Superior temporal gyrus (tissue), 1 donor: ENCODE results near the gene TEX47.

ENCODE experiments used
- DNase-seq: peaks from one replicate; pipeline ENCODE4 v3.0.0-alpha.2; 2016; ENCODE audit errors: extremely low spot score

TEX47 gene

DNA sequence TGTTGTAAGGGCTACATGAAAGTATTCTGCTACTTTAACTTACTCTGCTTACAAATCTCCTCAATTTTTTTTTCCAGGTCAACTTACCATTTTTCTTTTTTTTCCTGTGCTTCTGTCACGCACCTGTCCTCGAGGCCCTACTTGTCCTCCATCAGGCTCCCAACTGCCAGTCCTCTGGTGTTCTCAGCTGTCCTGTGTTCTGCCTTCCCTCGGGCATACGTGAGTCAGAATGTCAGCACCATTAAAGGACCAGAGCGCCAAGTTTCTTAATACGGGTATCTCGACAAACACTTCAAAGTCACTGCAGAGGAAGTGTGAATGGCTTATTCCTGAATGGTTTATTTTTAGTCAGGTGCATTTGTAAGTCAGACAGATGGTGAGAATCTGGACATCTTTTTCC lies at the start of gene TEX47:
Gene TEX47, minus strand, starts transcription at position 185 of the 400 bp plus-strand sequence. CDS start 795 bp downstream, outside the sequence.
- peak; percentile 43 for DNase-seq

DNA sequence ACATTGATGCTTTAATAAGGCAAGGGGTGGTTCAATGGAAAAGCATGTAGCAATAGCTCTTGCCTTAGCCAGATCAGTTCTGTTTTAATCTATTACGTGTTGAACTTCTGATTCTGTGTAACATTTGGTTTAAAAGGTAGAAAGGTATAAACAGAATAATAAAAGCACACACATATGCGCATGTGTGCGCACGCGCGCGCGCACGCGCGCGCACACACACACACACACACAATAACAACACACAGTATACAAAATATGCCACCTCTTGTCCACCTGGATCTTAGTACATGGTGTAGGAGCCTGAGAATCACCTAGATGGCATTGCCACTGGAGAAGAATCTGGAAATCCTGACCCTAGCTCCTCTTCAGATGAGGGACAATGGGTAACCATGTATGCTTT lies 49.6 kb upstream of the TEX47 start:
- DNase-seq, result no peak

DNA sequence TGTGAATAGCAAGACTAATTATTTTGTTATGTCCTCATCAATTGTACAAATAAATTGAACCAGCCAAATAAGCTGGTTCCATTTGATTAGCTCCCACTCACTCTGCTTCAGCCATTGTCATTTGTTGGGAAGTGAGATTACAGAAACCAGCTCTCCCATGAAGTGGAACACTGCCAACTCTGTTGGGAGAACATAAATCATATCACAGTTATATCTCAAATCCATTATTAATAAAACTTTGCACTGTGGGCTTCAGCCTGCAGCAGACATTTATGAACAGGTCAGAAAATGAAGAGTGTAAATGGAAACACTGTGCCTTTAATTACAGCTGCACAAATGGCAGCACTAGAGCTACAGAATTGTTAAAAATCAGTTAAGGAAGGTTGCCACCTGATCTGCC lies 46.7 kb upstream of the TEX47 start:
- DNase-seq, result no peak

DNA sequence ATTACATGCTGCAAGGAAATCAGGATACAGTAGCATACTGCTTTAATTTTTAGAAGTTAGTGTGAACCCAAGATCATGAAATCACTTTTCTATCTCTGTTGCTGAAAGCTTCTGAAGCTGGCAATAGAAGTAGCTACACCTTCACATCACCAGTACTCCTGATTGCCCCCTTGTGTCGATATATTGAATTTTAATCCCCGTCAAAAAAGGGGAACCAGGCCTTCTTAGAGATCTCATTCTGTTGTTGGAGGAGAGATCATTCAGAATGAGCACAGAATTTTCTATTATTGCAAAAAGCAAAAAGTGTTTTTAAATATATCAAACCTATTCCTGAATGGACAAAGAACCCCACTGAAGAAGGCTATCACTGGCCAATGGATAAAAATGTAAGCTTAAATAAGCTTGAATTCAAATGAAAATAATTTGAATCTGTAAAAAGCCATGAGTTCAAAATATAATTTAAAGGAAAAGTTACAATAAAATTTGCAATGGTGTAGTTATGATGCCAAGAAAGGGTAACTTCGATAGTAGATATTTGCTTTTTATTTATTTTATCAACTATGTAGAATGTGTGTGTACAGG lies 39.7 kb upstream of the TEX47 start:
- peak; percentile 24 for DNase-seq

DNA sequence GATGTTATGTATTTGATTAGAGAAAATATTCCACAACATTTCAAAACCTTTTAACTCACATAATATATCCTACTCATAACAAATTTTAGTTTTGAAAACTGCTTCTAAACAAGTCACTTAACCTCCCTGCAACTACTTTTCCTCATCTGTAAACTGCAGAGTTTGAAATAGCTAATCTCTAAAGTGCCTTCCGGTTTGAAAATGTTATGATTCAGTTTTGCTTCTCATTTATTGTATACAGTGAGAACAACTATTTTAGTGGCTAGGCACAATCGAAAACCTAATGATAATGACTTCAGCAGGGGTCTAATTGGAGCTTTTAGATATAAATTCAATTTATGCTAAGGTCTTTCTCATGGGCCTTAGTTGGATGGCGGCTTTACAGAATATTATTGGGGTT lies 30.7 kb upstream of the TEX47 start:
- no peak for DNase-seq

DNA sequence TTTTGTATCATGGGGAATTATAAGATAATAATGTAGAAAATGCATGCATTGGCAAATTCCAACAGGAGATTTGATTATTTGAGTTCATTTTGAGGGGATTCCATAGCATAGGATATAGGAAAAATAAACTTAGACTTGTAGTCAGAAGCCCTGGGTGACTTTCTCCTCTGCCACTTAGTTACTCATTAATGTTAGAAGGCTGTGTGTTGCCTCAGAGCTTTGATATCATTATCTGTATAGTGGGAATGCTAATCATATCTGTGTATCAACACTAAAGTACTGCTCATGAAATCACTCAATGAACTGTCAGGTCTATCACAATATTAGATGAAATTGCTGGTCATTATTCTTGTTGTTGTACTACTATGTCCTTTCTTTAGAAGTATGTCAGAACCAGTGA lies 23.0 kb upstream of the TEX47 start:
- DNase-seq, result no peak

DNA sequence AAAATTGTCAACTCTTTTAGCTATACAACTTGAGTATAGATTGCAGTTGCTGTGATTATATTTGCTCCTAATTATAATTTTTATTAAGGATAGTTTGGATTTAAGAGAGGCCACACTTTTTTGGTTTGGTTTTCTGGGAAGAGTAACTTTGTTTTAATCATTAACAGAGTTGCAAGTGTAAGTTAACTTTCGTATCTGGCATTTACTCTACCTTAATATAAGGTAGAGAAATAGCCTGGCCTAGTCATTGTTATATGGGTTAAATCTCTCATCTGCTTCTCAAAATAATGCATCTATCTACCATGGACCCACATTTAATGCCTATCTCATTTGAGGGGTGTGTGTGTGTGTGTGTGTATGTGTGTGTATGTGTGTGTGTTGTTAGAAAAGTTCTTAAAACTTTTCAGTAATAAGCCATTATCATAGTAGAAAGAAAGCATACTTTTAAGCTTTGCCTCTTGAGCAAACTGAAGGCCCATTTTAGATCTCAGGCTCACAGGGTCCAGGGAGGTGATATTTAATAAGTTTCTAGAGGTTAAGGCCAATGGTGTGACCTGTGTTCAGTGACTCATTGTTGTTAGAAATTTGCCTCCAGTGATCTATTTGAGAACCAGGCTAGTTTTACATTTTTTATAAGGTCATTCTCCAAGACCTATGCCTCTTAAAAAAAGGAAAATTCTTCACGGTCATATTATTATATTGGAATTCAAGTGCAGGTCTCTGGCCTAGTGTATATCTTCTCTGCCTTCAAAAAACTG lies 10.9 kb upstream of the TEX47 start:
- no peak for DNase-seq

DNA sequence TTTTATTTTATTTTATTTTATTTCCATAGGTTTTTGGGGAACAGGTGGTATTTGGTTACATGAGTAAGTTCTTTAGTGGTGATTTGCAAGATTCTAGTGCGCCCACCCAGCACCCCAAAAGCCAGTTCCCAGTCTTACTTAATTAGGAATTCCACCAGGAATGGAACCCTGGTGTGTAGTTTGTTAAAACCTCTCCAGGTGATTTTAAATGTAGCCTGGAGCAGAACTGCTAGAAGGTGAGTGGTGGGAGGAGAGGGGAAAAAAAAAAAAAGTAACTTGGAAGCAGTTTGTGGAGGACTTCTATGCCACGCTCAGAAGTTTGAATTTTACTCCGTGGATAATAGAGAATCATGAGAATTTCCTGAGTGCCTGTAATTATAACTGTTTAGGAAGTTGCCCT lies 5.5 kb upstream of the TEX47 start:
- DNase-seq, result no peak

DNA sequence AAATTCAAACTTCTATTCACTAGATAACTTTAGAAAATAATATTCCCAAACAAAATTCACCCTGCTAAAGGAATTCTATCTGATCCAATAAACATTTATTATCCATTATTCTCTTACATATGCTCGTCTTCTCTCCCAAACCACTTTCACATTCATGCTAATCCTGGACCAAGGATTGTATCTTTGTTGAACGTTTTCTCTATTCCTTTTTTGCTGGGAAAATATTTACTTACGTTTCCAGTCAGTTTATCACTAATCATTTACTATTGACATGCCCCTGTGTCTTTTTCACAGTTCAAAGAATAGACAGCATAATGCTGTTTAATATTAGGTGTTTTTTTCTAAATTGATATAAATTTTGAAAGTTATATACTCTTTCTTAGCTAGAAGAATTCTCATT lies 3.2 kb downstream of the TEX47 start:
- no peak for DNase-seq

DNA sequence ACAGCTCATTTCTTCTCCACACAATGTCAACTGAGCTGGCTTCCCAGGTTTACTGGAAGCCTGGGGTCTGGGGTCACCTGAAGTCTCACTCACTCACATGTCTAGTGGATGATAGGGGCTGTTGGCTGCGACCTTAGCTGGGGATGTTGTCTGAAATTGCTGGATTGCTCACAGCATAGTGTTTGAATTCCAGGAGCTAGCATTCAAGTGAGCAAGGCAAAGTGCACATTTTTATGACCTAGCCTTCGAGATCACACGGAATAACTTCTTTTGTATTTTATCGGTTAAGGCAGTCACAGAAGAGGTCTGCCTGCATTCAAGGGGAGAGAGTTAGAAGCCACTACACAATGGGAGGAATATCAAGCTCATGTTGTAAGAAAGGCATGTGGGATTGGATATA lies 3.6 kb downstream of the TEX47 start:
- no peak for DNase-seq

DNA sequence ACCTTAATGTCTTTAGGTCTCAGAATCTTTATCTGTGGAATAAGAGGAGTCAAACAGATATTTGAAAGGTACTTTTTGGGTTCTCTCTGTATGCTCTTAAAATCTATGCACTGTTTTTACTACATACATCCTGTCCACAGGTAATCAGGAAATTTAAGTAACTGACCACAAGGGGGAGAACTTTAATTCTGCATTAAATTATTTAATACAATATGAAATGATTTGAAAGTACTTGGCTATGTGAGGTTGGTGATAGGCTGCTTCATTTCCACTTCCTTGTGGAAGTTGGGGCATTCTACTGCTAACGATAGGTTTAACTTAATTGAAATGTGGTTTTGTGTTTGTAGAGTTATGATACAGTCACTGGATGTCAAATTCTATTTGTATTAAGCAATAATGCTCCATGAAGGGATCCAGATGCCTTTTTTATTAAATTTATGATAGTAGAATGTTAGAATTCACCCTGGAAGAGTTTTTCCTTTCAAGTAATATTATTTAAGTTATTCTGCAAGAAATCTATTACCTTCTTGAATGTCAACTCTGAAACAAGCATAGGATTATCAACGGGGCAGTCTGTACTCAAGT lies 6.0 kb downstream of the TEX47 start:
- DNase-seq, result peak; percentile 67

DNA sequence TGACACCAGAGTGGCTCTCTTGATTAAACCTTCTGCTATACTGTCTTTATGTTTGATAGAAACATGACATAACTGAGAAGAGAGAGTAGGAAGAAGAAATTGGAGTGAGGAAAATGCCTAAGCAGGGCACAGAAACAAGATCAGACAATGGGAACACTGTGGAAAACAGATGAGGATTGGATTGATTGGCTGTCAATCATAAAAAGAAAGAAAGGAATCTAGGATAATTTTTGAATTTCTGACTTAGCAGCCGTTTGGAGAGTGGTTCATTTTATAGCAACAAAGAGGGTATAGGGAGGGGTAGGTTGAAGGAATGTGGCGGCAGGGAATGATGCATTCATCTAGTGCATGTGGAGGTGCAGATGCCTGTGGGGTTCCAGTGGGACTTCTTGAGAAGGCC lies 7.8 kb downstream of the TEX47 start:
- DNase-seq, result no peak

DNA sequence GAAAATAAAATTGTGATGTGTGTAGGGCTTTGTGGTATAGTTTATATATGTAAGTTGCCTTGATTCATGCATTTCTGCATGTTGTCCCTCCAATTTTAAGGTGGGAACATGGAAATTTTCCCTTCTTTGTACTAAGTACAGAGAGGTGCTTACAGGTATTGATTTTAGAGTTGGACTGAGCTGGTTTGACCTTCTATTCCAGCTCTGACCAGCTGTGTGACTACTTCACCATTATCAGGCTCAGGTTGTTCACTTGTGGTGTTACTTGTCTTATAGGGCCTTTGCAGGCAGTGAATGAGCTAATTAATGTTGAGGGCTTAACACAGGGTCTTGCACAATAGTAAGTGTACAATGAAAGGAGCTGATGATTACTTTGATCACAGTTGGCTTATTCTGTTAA lies 19.7 kb downstream of the TEX47 start:
- DNase-seq, result no peak

DNA sequence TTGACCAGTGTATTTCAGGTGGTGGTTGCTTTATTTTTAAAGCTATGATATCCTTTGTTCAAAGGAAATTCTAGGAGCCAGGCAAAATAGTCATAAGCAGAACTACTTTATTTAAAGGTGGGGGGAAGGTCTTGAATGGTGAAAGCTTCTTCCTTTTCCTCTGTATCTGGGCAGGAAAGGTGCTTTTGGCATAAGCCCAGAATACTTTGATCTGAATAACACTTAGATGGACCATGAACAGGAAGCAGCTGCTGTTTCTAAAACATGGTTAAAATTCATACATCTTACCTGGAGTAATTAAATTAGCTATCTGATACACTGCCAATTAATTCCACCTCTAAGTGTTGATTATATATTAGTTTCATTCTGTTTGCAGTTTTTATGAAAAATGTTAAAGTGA lies 22.8 kb downstream of the TEX47 start:
- no peak for DNase-seq

DNA sequence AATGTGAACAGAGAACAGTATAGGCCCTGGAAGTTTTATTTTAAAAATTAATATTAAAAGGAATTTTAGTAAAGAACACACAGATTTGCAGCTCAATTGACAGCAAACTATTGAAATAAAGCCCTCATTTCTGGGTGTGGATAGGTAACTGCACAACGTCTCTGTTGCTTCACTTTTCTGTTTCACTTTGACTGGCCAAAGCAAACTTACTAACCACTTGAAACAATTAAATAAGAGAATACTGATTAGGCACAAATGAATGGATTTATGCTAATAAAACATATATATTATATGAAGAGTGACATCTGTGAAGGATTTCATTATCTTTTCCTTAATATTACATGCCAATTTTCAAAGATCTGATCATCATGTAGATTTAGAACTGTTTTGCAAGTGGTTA lies 24.1 kb downstream of the TEX47 start:
- no peak for DNase-seq

DNA sequence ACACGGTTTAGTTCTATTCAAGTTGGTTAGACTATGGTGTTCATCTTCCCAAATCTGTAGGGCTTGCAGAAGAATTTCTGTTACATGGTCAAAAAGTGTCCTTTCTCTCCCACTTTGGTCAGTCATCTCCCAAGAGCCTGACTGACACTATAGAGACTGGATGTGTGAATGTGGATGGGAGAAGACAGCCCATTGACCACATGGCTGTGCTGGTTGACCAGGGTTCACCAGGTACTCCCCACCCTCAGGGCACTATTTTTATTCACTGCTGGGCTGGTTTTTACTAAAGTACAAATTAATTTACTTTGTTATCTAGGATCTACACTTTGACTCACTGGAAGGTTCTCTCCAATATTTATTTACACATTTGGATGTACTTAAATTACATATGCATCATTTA lies 33.8 kb downstream of the TEX47 start:
- DNase-seq, result no peak

DNA sequence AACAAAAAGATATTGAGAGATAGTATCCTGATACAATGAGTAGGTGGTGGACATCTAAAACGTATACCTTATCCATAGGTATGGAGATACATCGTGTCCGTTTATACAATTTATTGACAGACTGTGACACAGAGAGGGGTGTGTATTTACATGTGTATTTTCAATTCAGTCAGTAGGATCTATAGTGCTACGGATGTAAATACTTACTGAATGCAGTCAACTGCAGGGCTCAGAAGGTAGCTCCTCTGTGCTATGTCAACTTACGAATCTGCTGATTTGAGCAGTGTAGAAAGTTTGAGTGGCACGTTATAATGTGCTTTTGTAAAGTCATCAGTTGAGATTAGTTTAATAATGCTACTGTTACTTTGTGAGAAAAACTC lies 35.4 kb downstream of the TEX47 start:
- peak; percentile 42 for DNase-seq

DNA sequence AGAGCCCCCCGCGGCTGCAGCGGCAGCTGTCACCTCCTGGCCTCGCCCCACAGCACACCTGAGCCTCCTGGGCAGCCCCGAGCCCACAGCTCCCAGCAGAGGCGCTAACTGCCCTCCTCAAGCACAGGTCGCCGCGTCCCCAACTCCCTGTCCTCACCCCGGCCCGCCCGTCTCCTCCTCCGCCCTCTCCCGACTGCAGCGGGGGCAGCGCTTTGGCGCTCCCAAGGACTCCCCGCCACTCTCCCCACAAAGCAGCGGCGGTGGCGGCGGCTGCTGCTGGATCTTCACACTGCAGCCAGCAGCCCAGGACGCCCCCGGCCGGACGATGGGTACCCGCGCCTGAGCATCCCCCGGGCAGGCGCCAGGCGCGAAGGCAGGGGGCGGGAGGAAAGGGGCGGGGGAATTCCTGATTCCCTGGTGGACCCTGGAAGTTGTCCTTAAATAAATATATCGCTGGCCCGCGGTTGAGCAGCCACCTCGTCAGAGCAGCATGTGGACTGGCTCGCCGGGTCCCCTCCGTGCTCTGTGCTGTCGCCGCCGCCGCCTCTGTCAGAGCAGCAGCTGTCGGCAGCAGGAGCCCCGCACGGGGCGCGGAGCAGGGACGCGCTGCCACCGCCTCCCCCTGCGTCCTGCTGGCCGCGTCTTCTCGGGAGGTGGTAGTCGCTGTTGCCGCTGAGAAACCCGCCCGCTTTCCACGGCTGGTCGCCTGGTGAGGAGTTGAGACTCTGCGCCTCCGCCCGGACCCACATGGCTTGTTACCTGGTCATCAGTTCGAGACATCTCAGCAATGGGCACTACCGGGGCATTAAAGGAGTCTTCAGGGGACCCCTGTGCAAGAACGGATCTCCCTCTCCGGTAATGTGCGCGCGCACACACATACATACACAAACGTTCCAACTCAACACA lies 36.1 kb downstream of the TEX47 start, which contains the start of gene ZNF804B:
Gene ZNF804B, plus strand, starts transcription at position 471 of the 906 bp plus-strand sequence. Its CDS starts 277 bp downstream, at position 748.
- DNase-seq, result no peak

DNA sequence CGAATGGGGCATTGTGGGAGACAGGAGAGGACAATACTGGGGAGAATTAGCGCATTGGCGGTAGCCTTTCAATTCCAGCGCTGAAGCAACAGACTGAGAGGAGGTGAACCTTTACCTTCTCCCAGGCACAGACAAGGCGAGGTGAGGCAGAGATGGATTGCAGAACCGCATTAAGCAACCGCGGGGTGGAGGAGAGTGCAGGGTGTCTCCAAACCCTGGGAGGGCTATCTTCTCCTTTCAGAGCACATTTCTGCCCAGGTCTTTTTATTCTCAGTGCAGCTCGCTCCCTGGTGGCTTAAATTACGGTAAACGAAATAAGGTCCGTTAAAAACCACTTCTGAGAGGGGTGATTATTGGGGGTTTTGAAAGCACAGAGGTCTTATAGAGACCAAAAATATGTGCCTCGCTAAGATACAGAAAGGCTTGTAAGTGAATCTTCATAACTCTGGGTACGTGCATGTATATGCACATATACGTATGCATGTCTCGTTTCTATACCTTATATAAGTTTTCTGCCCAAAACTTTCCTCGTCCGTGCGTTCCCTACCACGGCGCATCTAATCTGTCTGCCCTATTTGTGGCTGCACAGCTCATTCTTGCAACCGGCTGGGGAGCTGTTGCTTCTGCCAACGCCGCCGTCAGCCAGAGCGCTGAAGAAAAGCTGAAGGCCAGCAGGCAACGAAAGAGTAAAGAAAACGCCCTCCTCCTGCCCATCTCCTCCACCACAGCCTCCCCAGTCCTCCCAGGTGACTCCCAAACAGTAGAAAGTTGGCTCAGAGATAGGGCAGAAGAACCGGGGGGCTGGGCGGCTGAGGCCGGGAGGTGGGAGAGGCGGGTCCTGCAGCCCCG lies 36.9 kb downstream of the TEX47 start:
- DNase-seq, result peak; percentile 55

DNA sequence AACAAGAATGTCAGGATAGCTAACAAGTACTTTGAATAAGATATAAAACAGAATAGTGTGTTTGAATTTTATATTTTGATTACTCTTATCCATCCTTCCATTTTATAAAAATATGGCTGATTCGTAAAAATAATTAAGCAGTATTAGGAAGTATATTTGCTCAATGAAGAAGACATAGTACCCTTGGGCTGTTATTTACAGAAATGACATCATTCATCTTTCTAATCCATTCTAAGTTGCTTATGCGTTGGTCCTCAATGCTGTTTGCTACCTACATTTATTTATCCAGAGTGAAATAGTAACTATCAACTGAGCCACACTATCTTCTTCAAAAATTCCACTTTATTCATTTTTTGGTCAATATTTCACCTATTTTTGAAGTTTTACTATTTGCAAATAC lies 38.2 kb downstream of the TEX47 start:
- DNase-seq, result no peak

DNA sequence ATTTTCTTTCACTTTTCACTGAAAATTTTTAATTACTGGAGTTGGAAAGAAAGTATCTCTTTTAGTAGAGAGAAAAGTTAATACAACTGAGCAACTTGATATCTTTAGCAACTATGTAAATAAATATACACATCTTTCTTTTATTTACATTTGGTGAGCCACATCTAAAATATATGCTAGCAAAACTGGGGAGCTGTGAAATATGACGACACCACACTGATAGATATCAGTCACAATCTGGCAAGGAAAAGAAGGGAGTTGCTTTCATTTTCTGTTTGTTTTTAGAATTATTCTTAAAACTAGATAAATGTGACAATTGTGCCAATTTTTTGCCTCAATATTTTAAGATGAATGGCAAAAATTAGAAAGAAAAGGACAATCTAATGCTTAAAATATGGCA lies 38.7 kb downstream of the TEX47 start:
- DNase-seq, result no peak
